HG03039 (cell line): ENCODE results near the gene VANGL1.

Source experiments
- ATAC-seq: cut with Tn5 transposase; IDR thresholded peaks from one replicate; pipeline ENCODE4 v1.9.1; 2021; ENCODE audit warnings: mild to moderate bottlenecking, moderate library complexity; ENCODE audit not compliant: unreplicated experiment

The VANGL1 gene

DNA sequence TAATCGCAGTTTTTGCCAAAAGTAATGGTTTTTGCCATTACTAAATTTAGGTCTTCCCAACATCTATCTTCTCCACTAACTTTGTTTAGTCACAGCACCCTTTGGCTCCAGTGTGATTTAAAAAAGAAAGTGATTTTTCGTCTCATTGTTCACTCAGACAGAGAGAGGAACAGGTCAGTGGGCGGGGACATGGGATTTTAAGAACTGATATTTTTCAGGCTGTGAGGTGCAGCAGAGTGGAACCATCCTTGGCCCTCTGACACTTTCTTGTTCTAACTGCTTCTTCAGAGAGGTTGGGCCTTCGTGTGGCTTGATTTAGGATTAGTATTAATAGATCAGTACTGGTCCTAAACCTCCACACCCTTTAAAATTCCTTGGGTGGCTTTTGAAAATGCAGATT is 88.0 kb downstream of the VANGL1 start:
- ATAC-seq, result peak; percentile 89

DNA sequence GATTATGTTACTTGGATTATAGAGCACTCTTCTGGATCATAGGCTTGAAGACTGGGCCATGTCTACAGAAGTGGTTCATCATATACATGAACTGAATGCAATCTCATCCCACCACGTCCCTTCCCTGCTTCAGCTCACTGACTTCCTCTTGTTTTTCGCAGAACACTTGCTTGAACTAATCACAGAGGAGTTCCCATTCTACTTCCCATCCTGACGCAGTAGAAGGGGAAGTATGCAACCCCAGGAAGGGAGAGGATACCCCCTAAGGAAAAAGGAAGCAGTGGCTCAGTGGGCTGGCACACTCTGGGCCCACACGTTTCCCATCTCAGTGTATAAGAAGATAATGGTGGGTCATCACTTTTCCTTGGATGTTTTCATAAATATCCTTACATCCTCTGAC is 90.5 kb downstream of the VANGL1 start:
- no peak for ATAC-seq

DNA sequence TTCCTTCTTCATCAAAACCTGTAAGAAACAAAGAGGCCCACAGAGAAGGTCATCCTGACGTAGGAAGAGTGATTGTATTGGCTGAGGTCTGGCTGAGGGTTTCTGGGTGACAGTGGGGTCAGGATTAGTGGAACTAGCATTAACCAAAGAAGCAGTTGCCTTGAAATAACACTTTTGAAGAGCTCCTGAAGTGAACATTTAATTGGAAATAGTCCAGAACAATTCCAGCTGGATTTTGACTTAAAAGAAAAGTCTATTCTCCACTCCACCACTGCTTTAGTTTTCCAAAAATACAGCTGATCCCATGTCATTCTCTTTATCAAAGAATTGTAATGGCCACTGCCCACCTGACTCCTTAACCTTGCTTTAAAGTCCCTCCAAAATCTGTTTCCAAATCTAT is 99.0 kb downstream of the VANGL1 start:
- ATAC-seq, result no peak

DNA sequence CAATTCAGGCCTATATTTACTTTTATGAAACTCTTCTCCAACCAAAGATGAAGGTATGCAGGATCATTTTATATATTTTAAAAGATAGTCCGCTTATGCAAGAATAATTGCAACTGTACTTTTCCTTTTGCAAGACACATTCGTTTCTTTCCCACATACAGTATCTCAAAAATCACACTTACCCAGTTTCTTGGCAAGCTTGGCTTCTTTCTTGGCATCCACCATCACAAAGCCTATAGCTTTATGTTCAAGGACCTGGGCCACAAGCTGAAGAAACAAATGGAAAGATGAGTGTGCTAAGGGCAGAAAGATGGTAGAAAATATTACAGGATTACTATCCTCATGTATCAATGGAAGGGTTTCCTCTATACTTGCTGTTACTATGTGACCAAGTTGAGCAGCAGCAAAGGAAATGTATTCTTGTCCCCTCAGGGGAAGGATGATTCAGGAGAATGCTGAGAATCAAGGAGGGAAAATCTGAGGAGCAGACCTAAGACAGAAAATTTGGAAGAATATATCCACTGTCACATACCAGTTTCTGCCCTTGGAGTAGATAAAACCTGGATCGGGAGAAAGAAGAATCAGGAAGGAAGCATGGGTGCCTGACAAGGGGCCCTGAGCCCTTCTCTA is 103.0 kb downstream of the VANGL1 start:
- no peak for ATAC-seq

DNA sequence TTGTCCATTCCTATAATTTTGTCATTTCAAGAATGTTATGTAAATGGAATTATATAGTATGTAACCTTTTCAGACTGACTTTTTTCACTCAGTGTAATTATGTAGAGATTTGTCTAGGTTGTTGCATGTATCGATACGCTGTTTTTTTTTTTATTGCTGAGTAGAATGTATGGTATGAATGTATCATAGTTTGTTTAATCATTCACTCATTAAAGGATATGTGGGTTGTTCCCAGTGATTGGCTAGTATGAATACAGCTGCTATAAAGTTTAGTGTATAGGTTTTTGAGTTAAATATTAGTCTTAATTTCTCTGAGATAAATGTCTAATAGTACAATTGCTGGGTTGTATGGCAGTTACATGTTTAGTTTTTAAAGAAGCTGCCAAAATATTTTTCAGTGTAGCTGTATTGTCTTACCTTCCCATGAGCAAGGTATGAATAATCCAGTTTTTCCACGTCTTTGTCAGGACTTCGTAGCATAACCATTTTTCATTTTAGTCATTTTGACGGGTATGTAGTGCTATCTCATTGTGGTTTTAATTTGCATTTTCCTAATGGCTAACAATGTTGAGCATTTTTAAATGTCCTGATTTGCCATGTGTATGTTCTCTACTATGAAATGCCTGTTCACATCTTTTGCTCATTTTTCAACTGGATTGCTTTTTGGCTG is 104.4 kb downstream of the VANGL1 start:
- no peak for ATAC-seq
